ENCODE measurements around the gene GIPR. TPM values are rescaled to one million over a fixed set of nuclear protein-coding genes. Genes with fewer than 3 reads are reported as not detected.

GIPR gene
- total RNA-seq, 1 donor from 2014 or later: 3.4 TPM

DNA sequence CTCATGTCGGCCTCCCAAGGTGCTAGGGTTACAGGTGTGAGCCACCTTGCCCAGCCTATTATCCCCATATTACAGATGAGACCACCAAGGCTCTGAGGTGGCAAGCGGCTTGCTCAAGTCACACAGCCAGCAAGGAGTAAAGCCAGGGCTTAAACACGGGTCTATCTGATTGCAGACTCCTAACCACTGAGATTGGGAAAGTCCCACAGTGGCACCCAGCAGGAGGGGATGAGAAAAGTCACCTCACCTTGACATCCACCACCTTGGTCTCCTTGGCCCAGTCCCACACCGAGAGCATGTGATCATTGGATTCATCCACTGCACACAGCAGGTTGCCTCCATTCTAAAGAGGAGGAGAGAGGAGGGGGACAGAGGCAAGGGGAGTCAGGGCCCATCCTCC lies 38.3 kb upstream of the GIPR start:
- no peak overlapping the region for H3K4me3 ChIP-seq

DNA sequence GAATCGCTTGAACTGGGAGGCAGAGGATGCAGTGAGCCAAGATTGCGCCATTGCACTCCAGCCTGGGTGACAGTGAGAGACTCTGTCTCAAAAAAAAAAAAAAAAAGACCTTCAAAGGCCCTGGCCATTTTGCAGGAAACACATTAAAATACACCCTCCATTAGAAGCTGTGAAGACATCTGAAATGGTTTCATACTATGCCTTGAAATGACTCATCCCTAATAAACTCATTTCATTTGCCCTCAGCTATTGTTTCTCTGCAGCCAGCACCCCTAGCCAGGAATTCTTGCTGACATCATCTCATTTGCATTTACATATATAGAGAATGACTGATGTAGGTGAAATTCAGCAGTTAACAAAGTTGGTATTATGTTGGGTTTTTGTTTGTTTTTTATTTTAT lies 37.6 kb upstream of the GIPR start:
- peak in 1 of 2 donors; percentile 55 for TF ChIP-seq POLR2AphosphoS5 (IDR thresholded peaks at IDR 0.05; ENCODE audit: insufficient read depth in 1 of 2, low read depth in 1 of 2)
- TF ChIP-seq, protein P1, sequence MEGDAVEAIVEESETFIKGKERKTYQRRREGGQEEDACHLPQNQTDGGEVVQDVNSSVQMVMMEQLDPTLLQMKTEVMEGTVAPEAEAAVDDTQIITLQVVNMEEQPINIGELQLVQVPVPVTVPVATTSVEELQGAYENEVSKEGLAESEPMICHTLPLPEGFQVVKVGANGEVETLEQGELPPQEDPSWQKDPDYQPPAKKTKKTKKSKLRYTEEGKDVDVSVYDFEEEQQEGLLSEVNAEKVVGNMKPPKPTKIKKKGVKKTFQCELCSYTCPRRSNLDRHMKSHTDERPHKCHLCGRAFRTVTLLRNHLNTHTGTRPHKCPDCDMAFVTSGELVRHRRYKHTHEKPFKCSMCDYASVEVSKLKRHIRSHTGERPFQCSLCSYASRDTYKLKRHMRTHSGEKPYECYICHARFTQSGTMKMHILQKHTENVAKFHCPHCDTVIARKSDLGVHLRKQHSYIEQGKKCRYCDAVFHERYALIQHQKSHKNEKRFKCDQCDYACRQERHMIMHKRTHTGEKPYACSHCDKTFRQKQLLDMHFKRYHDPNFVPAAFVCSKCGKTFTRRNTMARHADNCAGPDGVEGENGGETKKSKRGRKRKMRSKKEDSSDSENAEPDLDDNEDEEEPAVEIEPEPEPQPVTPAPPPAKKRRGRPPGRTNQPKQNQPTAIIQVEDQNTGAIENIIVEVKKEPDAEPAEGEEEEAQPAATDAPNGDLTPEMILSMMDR (IDR thresholded peaks at IDR 0.05): no peak
- Histone ChIP-seq H3K9me3 (no peaks in the 10 kb centered on the region), H3K36me3 (peaks cover 0 to 33% of the 10 kb centered on the region in 2 donors), H3K4me1 (peaks cover 8% of the 10 kb centered on the region), H3K4me3 (no peak overlapping the region), H3K27me3 (no peaks in the 10 kb centered on the region), H3K27ac (peak overlapping the region; percentile 68)
- intact Hi-C loops (cut with DNase I): no loop called here
- DNase-seq (ENCODE audit: extremely low spot score in 2 of 2): no peak

More for the DNA sequence above, 38.3 kb upstream of the GIPR start:
- no peak for DNase-seq (ENCODE audit: extremely low spot score in 2 of 2)
- Histone ChIP-seq H3K27me3 (no peaks in the 10 kb centered on the region), H3K36me3 (peaks cover 0 to 39% of the 10 kb centered on the region in 2 donors), H3K27ac (no peak overlapping the region), H3K4me1 (peaks cover 8% of the 10 kb centered on the region), H3K9me3 (no peaks in the 10 kb centered on the region)
- TF ChIP-seq POLR2A (IDR thresholded peaks at IDR 0.05) (no peak), POLR2AphosphoS5 (IDR thresholded peaks at IDR 0.05; ENCODE audit: insufficient read depth in 1 of 2, low read depth in 1 of 2) (no peak)
- TF ChIP-seq, protein P1 (IDR thresholded peaks at IDR 0.05): no peak
- intact Hi-C loops (cut with DNase I): no loop called here

DNA sequence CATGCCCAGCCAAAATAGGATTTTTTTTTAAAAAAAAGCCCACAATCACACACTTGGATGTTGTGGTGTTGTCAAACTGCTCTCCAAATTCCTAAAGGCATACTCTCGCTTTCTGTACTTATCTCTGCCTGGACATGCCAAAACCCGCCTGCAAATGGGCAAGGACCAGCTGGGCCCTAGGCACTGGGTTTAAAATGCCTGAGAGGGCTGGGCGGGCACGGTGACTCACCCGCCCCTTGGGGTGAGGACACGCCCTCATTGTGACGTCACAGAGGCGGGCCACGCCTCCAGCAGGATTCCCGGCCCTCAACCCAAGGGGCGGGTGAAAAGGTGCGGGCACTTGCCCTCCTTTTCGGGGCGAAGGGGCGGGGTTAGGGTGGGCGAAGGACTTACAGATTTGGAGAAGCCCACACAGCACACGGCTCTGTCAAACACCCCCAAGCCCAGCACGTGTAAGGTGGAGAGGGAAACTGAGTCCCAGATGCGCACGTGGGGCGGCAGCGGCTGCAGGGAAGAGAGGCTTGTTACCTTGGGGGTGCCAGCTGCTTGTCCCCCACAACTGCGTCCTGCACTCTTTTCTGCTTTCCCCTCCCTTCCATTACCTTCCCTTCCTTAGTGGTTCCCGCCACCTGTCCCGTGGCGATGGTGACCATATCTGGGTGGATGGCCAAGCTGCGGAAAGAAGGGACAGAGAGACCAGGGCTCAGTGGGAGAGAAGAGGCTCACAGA lies 35.4 kb upstream of the GIPR start:
- Histone ChIP-seq H3K27me3 (no peaks in the 10 kb centered on the region), H3K4me1 (peaks cover 11% of the 10 kb centered on the region), H3K9me3 (no peaks in the 10 kb centered on the region), H3K27ac (peak overlapping the region; percentile 57), H3K4me3 (no peak overlapping the region), H3K36me3 (peaks cover 0 to 15% of the 10 kb centered on the region in 2 donors)
- TF ChIP-seq POLR2A (IDR thresholded peaks at IDR 0.05): no peak
- TF ChIP-seq POLR2AphosphoS5 (IDR thresholded peaks at IDR 0.05; ENCODE audit: insufficient read depth in 1 of 2, low read depth in 1 of 2): peak; percentile 51 to 68
- intact Hi-C loops (cut with DNase I): no loop called here
- DNase-seq (ENCODE audit: extremely low spot score in 2 of 2): no peak

DNA sequence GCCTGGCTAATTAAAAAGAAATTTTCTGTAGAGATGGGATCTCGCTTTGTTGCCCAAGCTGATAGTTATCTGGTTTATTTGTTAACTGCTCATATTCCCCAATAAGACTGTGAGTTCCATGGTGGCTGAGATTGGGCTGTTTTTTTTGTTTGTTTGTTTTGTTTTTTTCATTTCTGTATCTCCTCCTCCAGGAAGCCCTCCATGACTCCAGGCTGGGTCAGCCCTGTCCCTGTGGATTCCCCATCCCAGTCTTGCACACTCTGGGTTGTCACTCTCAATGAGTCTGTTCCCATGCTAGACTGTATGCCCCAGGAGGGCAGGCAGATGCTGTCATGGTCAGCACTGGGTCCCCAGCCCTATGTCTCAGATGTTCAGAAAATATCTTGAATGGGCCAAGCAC lies 31.7 kb upstream of the GIPR start:
- Histone ChIP-seq H3K27ac (no peak overlapping the region), H3K27me3 (no peaks in the 10 kb centered on the region), H3K9me3 (no peaks in the 10 kb centered on the region), H3K36me3 (no peaks in the 10 kb centered on the region), H3K4me3 (no peak overlapping the region), H3K4me1 (peaks cover 28% of the 10 kb centered on the region)
- TF ChIP-seq POLR2A (IDR thresholded peaks at IDR 0.05) (no peak), POLR2AphosphoS5 (IDR thresholded peaks at IDR 0.05; ENCODE audit: insufficient read depth in 1 of 2, low read depth in 1 of 2) (no peak)
- TF ChIP-seq, protein P1 (IDR thresholded peaks at IDR 0.05): no peak
- no peak for DNase-seq (ENCODE audit: extremely low spot score in 2 of 2)
- intact Hi-C loops (cut with DNase I): no loop called here

DNA sequence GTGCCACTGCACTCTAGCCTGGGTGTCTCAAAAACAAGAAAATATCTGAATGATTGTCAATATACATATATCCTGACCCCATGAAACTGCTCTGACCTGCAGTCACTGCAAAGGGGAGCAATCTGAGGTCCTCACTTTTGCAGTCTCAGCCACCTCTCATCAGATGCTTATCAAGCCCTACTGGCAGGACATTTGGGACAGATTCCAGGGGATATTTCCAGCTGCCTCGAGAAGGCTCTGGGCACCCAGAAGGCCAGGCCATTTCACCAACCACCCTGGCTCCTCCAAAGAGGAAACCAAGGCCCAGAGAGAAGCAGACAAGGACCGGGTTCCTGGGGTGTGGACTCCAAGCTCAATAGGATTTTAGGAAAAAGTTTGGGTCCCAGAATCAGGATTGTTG lies 31.1 kb upstream of the GIPR start:
- intact Hi-C loops (cut with DNase I): no loop called here
- peaks cover 35% of the 10 kb centered on the region for H3K4me1 ChIP-seq
- no peaks in the 10 kb centered on the region for H3K27me3 ChIP-seq
- H3K27ac ChIP-seq: no peak overlapping the region
- H3K36me3 ChIP-seq: no peaks in the 10 kb centered on the region
- TF ChIP-seq, protein P1 (IDR thresholded peaks at IDR 0.05): no peak
- no peak for TF ChIP-seq POLR2AphosphoS5 (IDR thresholded peaks at IDR 0.05; ENCODE audit: insufficient read depth in 1 of 2, low read depth in 1 of 2)
- TF ChIP-seq POLR2A (IDR thresholded peaks at IDR 0.05): no peak
- no peaks in the 10 kb centered on the region for H3K9me3 ChIP-seq
- DNase-seq (ENCODE audit: extremely low spot score in 2 of 2): no peak
- H3K4me3 ChIP-seq: no peak overlapping the region

All from vagina (tissue), 2 donors.